ENCODE results near the gene RASGRP3. TPM values are rescaled to one million over a fixed set of nuclear protein-coding genes. Genes with fewer than 3 reads are reported as not detected.

The RASGRP3 gene
- total and polyA plus RNA-seq, 9 of the 15 experiments (the other 6 are each of a cell fraction or from before 2014, with no cell fraction given): 0.18 to 1.7 (median 1.2) TPM

DNA sequence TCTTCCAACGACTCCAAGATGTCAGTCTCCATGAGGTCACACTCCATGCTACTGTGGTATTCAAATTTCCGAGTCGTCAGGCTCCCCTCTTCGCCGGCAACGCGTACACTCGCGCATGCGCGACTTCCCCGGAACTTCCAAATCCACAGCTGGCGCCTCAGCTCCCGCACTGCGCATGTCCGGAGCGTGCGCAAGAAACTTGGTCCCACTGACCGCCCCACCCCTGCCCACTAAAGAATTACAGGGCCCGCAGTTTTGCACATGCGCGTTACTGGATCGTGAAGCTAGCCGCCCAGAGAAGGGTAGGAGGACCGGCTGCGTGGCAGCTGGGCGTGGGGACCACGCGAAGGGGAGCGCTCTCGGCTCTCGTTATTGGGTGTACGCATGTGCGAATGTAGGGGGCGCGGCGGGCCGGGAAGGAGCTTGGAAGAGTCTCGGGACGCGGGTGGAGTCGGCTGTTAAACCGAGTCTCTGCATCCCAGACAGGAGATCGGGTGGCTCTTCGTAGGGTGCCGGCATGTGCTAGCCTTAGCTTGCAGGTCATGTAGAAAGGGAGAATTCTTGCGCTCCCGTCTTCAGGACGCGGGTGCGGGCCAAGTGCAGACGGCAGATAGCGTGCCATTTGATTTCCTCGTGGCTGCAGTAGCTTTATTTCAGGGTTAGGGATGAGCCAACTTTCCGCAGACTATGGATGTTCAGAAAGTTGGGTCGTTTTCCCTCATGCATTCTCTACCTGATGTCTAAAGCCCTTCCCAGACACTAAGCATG lies 122.9 kb downstream of the RASGRP3 start, which contains the start of gene FAM98A (continued):
- TF ChIP-seq, protein P1, sequence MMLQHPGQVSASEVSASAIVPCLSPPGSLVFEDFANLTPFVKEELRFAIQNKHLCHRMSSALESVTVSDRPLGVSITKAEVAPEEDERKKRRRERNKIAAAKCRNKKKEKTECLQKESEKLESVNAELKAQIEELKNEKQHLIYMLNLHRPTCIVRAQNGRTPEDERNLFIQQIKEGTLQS (IDR thresholded peaks at IDR 0.05): no peak
- TF ChIP-seq, protein P1 (CRISPR knock-in tag; conservative IDR thresholded peaks at IDR 0.05): no peak; the same call in 1 of the 2 replicates
- TF ChIP-seq CREM (IDR thresholded peaks at IDR 0.05; ENCODE audit: low read depth): peak; percentile 54
- peak; percentile 79 for TF ChIP-seq CXXC5 (CRISPR knock-in tag; IDR thresholded peaks at IDR 0.05)
- 0 out of 2 replicates have a peak, but pooled peaks have one; percentile 69 for TF ChIP-seq FOXK1 (CRISPR knock-in tag; IDR thresholded peaks at IDR 0.05; ENCODE audit: borderline replicate concordance)
- peak; percentile 73 for TF ChIP-seq SP1 (CRISPR knock-in tag; IDR thresholded peaks at IDR 0.05)
- no peak for TF ChIP-seq EZH2 (IDR thresholded peaks at IDR 0.05; ENCODE audit: borderline replicate concordance, low read depth, low read length)
- no peak for TF ChIP-seq MED1 (CRISPR knock-in tag; IDR thresholded peaks at IDR 0.05; ENCODE audit: borderline replicate concordance)
- no peak for TF ChIP-seq CAMTA2 (CRISPR knock-in tag; conservative IDR thresholded peaks at IDR 0.05)
- no peak for TF ChIP-seq ZNF445 (CRISPR knock-in tag; IDR thresholded peaks at IDR 0.05; ENCODE audit: low read depth)
- TF ChIP-seq ZNF12 (CRISPR knock-in tag; IDR thresholded peaks at IDR 0.05): no peak
- TF ChIP-seq, protein P2, sequence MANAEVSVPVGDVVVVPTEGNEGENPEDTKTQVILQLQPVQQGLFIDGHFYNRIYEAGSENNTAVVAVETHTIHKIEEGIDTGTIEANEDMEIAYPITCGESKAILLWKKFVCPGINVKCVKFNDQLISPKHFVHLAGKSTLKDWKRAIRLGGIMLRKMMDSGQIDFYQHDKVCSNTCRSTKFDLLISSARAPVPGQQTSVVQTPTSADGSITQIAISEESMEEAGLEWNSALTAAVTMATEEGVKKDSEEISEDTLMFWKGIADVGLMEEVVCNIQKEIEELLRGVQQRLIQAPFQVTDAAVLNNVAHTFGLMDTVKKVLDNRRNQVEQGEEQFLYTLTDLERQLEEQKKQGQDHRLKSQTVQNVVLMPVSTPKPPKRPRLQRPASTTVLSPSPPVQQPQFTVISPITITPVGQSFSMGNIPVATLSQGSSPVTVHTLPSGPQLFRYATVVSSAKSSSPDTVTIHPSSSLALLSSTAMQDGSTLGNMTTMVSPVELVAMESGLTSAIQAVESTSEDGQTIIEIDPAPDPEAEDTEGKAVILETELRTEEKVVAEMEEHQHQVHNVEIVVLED (CRISPR knock-in tag; IDR thresholded peaks at IDR 0.05): peak; percentile 24; the same call in 1 of the 2 replicates
- TF ChIP-seq, protein P3, sequence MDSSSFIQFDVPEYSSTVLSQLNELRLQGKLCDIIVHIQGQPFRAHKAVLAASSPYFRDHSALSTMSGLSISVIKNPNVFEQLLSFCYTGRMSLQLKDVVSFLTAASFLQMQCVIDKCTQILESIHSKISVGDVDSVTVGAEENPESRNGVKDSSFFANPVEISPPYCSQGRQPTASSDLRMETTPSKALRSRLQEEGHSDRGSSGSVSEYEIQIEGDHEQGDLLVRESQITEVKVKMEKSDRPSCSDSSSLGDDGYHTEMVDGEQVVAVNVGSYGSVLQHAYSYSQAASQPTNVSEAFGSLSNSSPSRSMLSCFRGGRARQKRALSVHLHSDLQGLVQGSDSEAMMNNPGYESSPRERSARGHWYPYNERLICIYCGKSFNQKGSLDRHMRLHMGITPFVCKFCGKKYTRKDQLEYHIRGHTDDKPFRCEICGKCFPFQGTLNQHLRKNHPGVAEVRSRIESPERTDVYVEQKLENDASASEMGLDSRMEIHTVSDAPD (CRISPR knock-in tag; IDR thresholded peaks at IDR 0.05): no peak
- TF ChIP-seq U2AF2 (optimal IDR thresholded peaks at IDR 0.05; ENCODE audit: low read depth, low read length): no peak
- TF ChIP-seq GABPA (tag; conservative IDR thresholded peaks at IDR 0.05; ENCODE audit: low read depth): peak; percentile 63
- TF ChIP-seq, protein P4, sequence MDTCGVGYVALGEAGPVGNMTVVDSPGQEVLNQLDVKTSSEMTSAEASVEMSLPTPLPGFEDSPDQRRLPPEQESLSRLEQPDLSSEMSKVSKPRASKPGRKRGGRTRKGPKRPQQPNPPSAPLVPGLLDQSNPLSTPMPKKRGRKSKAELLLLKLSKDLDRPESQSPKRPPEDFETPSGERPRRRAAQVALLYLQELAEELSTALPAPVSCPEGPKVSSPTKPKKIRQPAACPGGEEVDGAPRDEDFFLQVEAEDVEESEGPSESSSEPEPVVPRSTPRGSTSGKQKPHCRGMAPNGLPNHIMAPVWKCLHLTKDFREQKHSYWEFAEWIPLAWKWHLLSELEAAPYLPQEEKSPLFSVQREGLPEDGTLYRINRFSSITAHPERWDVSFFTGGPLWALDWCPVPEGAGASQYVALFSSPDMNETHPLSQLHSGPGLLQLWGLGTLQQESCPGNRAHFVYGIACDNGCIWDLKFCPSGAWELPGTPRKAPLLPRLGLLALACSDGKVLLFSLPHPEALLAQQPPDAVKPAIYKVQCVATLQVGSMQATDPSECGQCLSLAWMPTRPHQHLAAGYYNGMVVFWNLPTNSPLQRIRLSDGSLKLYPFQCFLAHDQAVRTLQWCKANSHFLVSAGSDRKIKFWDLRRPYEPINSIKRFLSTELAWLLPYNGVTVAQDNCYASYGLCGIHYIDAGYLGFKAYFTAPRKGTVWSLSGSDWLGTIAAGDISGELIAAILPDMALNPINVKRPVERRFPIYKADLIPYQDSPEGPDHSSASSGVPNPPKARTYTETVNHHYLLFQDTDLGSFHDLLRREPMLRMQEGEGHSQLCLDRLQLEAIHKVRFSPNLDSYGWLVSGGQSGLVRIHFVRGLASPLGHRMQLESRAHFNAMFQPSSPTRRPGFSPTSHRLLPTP (IDR thresholded peaks at IDR 0.05; ENCODE audit: borderline replicate concordance, extremely low read depth, insufficient read length): no peak
- no peak for TF ChIP-seq THRAP3 (IDR thresholded peaks at IDR 0.05; ENCODE audit: borderline replicate concordance)
- TF ChIP-seq EGR1 (conservative IDR thresholded peaks at IDR 0.05): 0 out of 2 replicates have a peak, but pooled peaks have one; percentile 19
- no peak for TF ChIP-seq TCFL5 (CRISPR knock-in tag; conservative IDR thresholded peaks at IDR 0.05)
- no peak for TF ChIP-seq NUFIP1 (IDR thresholded peaks at IDR 0.05; ENCODE audit: partially characterized antibody)
- no peak for TF ChIP-seq ZFP36 (IDR thresholded peaks at IDR 0.05; ENCODE audit: low read depth, low read length, partially characterized antibody)
- TF ChIP-seq TBP (optimal IDR thresholded peaks at IDR 0.05; ENCODE audit: low read depth, low read length): no peak

Measured in K562 (cell line).